Measurements from ENCODE around the gene ANKDD1A.
A peak's percentile ranks its signal among the peaks of the same experiment; 100 is the strongest.

ANKDD1A gene

GRCh38 chr15:64911311-64912186 lies at the start of gene ANKDD1A:
Gene ANKDD1A, plus strand, starts transcription at chr15:64911902. Its CDS starts 29 bp downstream, at chr15:64911931.
- peak; percentile 83 for DNase-seq (ENCODE audit: low spot score)

DNA sequence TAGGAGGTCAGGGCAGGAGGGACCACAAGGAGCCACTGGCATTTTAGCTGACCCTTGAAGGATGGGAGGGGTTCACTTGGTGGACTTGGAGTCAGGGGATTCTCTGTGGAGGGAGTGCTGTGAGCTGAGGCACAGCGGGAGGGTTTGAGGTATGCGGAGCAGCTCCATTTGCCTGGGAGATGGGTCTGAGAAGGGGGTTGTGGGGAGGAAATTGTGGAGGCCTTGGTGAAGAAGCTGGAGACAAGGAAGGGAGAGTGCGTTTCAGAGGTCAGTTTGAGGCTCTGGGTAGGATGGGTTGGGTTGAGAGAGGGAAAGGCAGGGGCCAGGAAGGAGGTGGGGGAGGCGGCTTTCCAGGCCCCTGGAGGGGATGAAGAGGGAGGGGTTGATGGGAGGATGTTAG lies 49.7 kb upstream of the ANKDD1A start:
- no peak for DNase-seq (ENCODE audit: low spot score)

GRCh38 chr15:64862408-64862807 lies 49.3 kb upstream of the ANKDD1A start:
- no peak for DNase-seq (ENCODE audit: low spot score)

DNA sequence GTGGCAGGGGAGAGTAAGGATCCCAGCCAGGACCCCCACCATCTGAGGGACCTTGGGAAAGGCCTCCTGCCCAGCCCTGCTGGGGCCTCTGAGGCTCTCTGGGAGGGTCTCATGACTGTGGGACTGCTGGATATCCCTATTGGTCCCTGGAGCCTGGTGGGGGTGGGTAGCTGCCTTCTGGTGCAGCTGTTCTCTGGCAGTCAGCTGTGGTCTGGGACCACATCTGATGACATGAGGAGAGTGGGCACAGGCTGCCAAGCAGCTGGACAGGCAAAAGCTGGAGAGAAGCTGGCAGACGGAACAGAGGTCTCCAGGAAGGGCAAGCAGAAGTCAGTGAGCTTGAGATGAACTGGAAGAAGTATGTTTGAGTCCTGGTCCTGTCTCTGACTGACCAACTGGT lies 47.6 kb upstream of the ANKDD1A start:
- no peak for DNase-seq (ENCODE audit: low spot score)

DNA sequence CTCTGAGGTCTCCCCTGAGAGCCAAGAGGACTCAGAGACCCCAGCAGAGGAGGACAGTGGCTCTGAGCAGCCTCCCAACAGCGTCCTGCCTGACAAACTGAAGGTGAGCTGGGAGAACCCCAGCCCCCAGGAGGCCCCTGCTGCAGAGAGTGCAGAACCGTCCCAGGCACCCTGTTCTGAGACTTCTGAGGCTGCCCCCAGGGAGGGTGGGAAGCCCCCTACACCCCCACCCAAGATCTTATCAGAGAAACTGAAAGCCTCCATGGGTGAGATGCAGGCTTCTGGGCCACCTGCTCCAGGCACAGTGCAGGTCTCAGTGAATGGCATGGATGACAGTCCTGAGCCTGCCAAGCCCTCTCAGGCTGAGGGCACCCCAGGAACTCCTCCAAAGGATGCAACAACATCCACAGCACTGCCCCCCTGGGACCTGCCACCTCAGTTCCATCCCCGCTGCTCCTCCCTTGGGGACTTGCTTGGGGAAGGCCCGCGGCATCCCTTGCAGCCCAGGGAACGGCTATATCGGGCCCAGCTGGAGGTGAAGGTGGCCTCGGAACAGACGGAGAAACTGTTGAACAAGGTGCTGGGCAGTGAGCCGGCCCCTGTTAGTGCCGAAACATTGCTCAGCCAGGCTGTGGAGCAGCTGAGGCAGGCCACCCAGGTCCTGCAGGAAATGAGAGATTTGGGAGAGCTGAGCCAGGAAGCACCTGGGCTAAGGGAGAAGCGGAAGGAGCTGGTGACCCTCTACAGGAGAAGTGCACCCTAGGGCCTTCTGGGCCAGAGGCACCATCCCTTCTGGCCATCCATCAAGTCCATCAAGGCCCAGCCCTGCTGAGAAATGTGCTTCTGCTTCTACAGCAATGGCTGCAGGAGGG lies 46.3 kb upstream of the ANKDD1A start:
- DNase-seq (ENCODE audit: low spot score): no peak

DNA sequence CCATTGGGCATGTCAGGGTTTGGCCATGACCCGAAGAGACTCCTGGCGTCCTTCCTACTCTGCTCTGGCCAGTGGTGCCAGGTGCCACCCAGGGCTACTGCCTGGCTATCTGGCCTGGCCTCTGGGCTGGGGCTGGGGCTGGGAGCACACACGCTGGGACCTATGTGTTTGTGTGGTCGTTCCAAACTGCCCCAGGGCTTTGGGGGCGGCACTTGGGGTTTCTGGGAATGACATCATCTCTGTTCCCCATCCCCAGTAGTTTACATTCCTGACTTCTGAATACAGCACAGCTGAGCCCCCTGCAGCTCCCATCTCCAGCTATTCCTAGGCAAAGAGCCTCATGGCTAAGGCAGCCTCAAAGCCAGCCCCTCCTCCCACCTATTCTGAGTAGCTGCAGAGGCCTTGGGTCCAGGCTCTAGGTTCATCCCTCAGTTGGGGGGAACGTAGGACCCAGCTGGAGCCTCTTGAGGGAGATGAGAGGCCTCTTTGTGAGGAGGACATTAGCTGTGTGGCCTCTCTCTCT lies 45.6 kb upstream of the ANKDD1A start:
- DNase-seq (ENCODE audit: low spot score): peak; percentile 81

DNA sequence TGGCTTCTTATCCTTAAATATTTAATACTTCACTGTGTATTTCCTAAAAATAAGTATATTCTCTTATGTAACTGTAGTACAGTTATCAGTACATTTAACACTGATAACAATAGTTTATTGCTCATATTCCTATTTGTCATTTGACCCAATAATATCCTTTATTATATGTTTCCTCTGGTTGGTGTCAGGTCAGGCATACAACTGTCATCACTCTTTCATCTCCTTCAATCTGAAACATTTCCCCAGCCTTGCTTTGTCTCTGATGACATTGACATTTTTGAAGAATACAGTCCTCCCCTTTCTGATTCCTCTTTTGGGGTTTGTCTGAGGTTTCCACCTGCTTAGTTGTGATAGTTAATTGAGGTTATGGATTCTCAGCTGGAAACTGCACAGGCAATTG lies 42.2 kb upstream of the ANKDD1A start:
- DNase-seq (ENCODE audit: low spot score): no peak

GRCh38 chr15:64870353-64870752 lies 41.3 kb upstream of the ANKDD1A start:
- no peak for DNase-seq (ENCODE audit: low spot score)

GRCh38 chr15:64875641-64876223 lies 36.0 kb upstream of the ANKDD1A start:
- DNase-seq (ENCODE audit: low spot score): no peak

DNA sequence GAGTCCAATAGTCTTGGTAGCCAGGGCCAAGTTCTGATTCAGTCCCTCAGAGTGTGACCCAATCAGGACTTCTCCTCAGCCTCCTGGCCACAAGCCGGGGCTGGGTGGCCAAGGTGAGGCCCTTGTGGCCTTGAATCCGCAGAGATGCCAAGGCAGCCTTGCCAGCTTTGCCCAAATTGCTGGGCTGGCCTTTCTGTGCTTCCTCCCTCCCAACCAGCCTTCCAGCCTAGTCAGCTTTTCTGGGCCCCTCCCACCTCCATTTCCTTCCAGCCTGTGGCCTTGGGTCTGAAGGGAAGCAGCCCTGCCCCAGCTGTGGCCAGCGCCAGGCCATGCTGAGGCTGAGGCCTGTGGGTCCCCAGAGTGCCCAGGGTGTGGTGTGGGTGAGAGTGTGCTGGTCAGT lies 34.3 kb upstream of the ANKDD1A start:
- DNase-seq (ENCODE audit: low spot score): peak; percentile 45

- no peak for DNase-seq (ENCODE audit: low spot score)
Measured at GRCh38 chr15:64878705-64879104, 33.0 kb upstream of the ANKDD1A start.

DNA sequence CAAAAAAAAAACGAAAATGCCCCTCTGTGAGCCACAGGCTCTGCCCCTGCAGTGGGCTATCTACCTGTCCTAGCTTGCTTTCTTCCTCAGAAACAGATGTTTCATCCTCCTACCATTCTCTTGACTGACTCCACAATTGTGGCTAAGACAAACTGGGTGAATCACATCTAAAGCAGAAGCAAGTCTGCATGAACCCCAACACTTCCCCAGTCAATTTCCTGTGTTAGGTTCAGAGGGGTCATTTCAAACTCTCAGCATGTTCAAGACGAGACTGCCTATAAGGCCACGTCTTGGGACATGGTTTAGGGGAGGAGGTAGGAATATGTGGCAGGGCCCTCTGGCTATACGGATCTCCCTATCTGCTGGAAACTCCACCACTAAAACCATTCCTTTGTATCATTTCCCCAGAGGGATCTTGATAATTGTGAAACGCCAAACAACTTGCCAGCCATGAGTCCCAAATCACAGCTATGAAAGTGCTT lies 28.6 kb upstream of the ANKDD1A start:
- DNase-seq (ENCODE audit: low spot score): peak; percentile 24

GRCh38 chr15:64883997-64884511 lies 27.6 kb upstream of the ANKDD1A start:
- peak; percentile 92 for DNase-seq (ENCODE audit: low spot score)

GRCh38 chr15:64884679-64885078 lies 27.0 kb upstream of the ANKDD1A start:
- DNase-seq (ENCODE audit: low spot score): no peak

DNA sequence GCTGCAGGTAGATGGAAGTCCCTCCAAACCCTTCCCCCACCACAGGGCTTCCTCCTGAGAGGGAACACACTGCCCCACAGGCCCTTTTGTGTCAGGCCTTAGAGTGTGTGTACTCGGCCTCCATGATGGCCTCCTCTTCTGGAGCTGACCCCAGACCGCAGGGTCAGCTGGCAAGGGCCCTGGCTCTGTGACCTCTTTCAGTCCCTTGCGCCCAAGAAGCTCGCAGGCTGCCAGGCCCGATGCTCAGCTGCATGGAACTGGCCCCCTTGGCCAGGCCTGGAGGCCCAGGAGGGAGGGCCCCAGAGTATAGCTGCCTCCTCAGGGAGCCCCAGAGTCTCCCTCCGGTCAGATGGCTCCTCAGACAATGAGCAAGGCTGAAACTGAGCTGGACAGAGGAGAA lies 23.4 kb upstream of the ANKDD1A start:
- no peak for DNase-seq (ENCODE audit: low spot score)

DNA sequence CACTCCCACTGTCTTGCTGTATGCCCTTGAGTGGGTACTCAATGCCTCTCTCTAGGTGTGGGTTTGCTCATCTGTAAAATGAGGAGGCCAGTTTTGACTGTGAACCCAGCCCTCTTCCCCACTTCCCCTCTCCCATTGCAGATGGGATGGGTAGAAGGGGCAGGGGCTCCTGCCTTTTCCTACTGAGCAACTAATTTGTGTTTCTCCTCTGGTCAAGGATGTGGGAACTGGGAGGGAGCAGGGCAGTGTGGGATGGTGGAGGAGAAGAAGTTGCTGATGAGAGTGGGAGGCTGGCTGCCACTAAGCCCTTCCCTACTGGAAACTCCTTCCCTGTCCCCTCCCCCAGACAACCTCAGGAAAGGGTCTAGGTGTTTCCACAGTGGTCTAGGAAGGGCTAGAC lies 20.1 kb upstream of the ANKDD1A start:
- no peak for DNase-seq (ENCODE audit: low spot score)

DNA sequence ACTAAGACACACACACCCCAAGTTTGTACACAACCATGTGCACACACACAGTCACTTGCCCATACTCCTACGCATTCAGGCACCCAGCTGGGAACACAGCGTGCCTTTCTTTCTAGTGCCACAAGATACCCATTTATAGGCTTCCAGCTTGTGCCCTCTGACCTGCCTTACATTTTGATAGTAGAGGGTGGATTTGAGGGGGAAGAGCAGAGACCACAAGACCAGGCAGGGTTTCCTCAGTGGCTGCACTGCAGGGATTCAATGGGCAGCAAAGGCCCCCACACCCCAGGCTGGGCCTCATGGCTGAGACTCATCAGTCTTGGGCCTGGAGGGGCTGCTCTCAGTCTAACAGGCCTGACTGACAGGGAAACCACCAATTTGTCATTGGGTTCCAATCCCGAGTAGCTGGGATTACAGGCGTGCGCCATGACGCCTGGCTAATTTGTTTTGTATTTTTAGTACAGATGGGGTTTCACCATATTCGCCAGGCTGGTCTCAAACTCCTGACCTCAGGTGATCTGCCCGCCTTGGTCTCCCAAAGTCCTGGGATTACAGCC lies 18.8 kb upstream of the ANKDD1A start:
- DNase-seq (ENCODE audit: low spot score): no peak

DNA sequence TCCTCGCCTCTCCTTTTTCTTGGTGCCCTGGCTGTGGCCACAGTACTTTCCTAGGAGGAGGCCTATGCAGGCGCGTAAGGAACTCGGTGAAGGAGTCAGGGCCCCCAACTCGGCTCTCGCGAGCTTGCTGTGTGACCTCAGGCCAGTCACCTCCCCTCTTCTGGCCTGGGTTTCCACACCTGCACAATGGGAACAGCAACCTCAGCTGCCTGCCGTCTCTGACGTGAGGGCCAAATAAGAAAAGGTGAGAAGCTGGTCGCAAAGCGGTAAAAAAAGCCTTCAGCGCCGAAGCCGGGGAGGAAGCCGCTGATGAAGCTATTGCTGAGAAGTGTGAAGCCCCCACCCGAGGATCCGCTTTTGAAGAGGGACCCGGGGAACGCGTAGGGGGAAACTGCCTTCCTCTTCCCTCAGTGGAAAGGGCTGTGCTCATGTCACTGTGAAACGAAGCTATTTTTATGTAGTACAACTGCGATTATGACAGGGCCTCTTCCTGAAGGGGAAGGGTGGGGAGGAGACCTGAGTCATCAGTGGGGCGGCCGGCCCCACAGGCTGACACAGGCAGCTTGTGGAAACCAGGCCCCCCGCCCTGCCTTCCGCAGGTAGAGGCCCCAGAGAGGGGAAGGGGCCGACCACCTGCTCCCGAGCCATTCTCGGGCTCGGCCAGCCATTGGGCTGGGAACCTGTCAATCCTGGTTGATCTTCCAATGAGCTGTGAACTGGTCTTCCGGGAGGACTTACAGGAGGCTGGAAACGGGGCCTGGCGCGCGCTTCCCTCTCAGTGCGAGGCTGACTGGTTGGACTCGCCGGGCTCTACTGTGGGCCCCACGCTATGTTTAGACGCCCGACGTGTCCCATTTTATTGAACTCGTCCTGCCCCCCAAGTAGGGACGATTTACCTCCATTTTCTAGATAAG lies 18.0 kb upstream of the ANKDD1A start:
- DNase-seq (ENCODE audit: low spot score): peak; percentile 85

GRCh38 chr15:64894395-64895056 lies 17.2 kb upstream of the ANKDD1A start:
- DNase-seq (ENCODE audit: low spot score): no peak

All from AG08395 (cell line).